Measurements from ENCODE around the gene AP2B1.
A peak's percentile ranks its signal among the peaks of the same experiment; 100 is the strongest.

AP2B1 gene

GRCh38 chr17:35587074-35587961 is at the start of gene AP2B1:
Gene AP2B1 (plus strand): TSS chr17:35587322. CDS start chr17:35594031, 6,709 bp downstream.
- peak; percentile 96 for DNase-seq
- in situ Hi-C loops (cut with HindIII; ENCODE audit: low pct_ligation_motif_present, low pct_unique_long_range_greater_than_20kb, low sequenced_read_pairs) = no loop called here

GRCh38 chr17:35537601-35538141 is 49.5 kb upstream of the AP2B1 start, which contains the start of gene SLFN12L:
Gene SLFN12L (minus strand): TSS chr17:35537678. CDS start chr17:35522364, 15,314 bp downstream.
- no peak for DNase-seq
- in situ Hi-C loops (cut with HindIII; ENCODE audit: low pct_ligation_motif_present, low pct_unique_long_range_greater_than_20kb, low sequenced_read_pairs) = loop anchor here (25.0 kb wide), 1 partner anchor 100 kb away; the partner anchor contains the start of genes SLFN12 and SLFN13

- no peak for DNase-seq
- in situ Hi-C loops (cut with HindIII; ENCODE audit: low pct_ligation_motif_present, low pct_unique_long_range_greater_than_20kb, low sequenced_read_pairs) = loop anchor here (25.0 kb wide), 1 partner anchor 102 kb away; the partner anchor contains the start of genes SLFN12 and SLFN13
Measured at GRCh38 chr17:35539659-35540026, 47.5 kb upstream of the AP2B1 start.

GRCh38 chr17:35540589-35541404 is 46.3 kb upstream of the AP2B1 start:
- in situ Hi-C loops (cut with HindIII; ENCODE audit: low pct_ligation_motif_present, low pct_unique_long_range_greater_than_20kb, low sequenced_read_pairs) = loop anchor here (25.0 kb wide), 1 partner anchor 103 kb away; the partner anchor contains the start of genes SLFN12 and SLFN13
- DNase-seq = peak; percentile 27

GRCh38 chr17:35541434-35541833 is 45.7 kb upstream of the AP2B1 start:
- no peak for DNase-seq
- in situ Hi-C loops (cut with HindIII; ENCODE audit: low pct_ligation_motif_present, low pct_unique_long_range_greater_than_20kb, low sequenced_read_pairs) = loop anchor here (25.0 kb wide), 1 partner anchor 104 kb away; the partner anchor contains the start of genes SLFN12 and SLFN13

GRCh38 chr17:35542990-35543389 is 44.1 kb upstream of the AP2B1 start:
- no peak for DNase-seq
- in situ Hi-C loops (cut with HindIII; ENCODE audit: low pct_ligation_motif_present, low pct_unique_long_range_greater_than_20kb, low sequenced_read_pairs) = loop anchor here (25.0 kb wide), 1 partner anchor 106 kb away; the partner anchor contains the start of genes SLFN12 and SLFN13

GRCh38 chr17:35543856-35544255 is 43.3 kb upstream of the AP2B1 start:
- no peak for DNase-seq
- in situ Hi-C loops (cut with HindIII; ENCODE audit: low pct_ligation_motif_present, low pct_unique_long_range_greater_than_20kb, low sequenced_read_pairs) = loop anchor here (25.0 kb wide), 1 partner anchor 107 kb away; the partner anchor contains the start of genes SLFN12 and SLFN13

GRCh38 chr17:35545150-35545549 is 42.0 kb upstream of the AP2B1 start:
- in situ Hi-C loops (cut with HindIII; ENCODE audit: low pct_ligation_motif_present, low pct_unique_long_range_greater_than_20kb, low sequenced_read_pairs) = loop anchor here (25.0 kb wide), 1 partner anchor 108 kb away; the partner anchor contains the start of genes SLFN12 and SLFN13
- DNase-seq = no peak

GRCh38 chr17:35546487-35546886 is 40.6 kb upstream of the AP2B1 start:
- in situ Hi-C loops (cut with HindIII; ENCODE audit: low pct_ligation_motif_present, low pct_unique_long_range_greater_than_20kb, low sequenced_read_pairs) = loop anchor here (25.0 kb wide), 1 partner anchor 109 kb away; the partner anchor contains the start of genes SLFN12 and SLFN13
- no peak for DNase-seq

GRCh38 chr17:35548208-35548810 is 38.8 kb upstream of the AP2B1 start:
- in situ Hi-C loops (cut with HindIII; ENCODE audit: low pct_ligation_motif_present, low pct_unique_long_range_greater_than_20kb, low sequenced_read_pairs) = loop anchor here (25.0 kb wide), 1 partner anchor 111 kb away; the partner anchor contains the start of genes SLFN12 and SLFN13
- DNase-seq = no peak

GRCh38 chr17:35548978-35549377 is 38.1 kb upstream of the AP2B1 start:
- in situ Hi-C loops (cut with HindIII; ENCODE audit: low pct_ligation_motif_present, low pct_unique_long_range_greater_than_20kb, low sequenced_read_pairs) = loop anchor here (25.0 kb wide), 1 partner anchor 112 kb away; the partner anchor contains the start of genes SLFN12 and SLFN13
- DNase-seq = no peak

GRCh38 chr17:35553310-35553709 is 33.8 kb upstream of the AP2B1 start:
- in situ Hi-C loops (cut with HindIII; ENCODE audit: low pct_ligation_motif_present, low pct_unique_long_range_greater_than_20kb, low sequenced_read_pairs) = no loop called here
- DNase-seq = no peak

GRCh38 chr17:35554668-35555067 is 32.5 kb upstream of the AP2B1 start:
- in situ Hi-C loops (cut with HindIII; ENCODE audit: low pct_ligation_motif_present, low pct_unique_long_range_greater_than_20kb, low sequenced_read_pairs) = no loop called here
- no peak for DNase-seq

- no peak for DNase-seq
- in situ Hi-C loops (cut with HindIII; ENCODE audit: low pct_ligation_motif_present, low pct_unique_long_range_greater_than_20kb, low sequenced_read_pairs) = no loop called here
Measured at GRCh38 chr17:35555691-35556090, 31.4 kb upstream of the AP2B1 start.

GRCh38 chr17:35557353-35557752 is 29.8 kb upstream of the AP2B1 start:
- no peak for DNase-seq
- in situ Hi-C loops (cut with HindIII; ENCODE audit: low pct_ligation_motif_present, low pct_unique_long_range_greater_than_20kb, low sequenced_read_pairs) = no loop called here

GRCh38 chr17:35559495-35560210 is 27.5 kb upstream of the AP2B1 start:
- no peak for DNase-seq
- in situ Hi-C loops (cut with HindIII; ENCODE audit: low pct_ligation_motif_present, low pct_unique_long_range_greater_than_20kb, low sequenced_read_pairs) = no loop called here

GRCh38 chr17:35560703-35561102 is 26.4 kb upstream of the AP2B1 start, which contains the start of gene SLFN14:
Gene SLFN14 (minus strand): TSS chr17:35560819. CDS start chr17:35558062, 2,757 bp downstream.
- in situ Hi-C loops (cut with HindIII; ENCODE audit: low pct_ligation_motif_present, low pct_unique_long_range_greater_than_20kb, low sequenced_read_pairs) = no loop called here
- DNase-seq = no peak
